Measurements from ENCODE around the gene RHOB. TPM values are rescaled to one million over a fixed set of nuclear protein-coding genes. Genes with fewer than 3 reads are reported as not detected.

Gene RHOB
- total RNA-seq, 1 donor from 2014 or later = 18.5 TPM

Other genes starting within 250 kb of the RHOB start
- gene SDC1, start 221.9 kb upstream of the RHOB start, total RNA-seq = 0.63 and 1.1 TPM in 2 replicates
- 122 and 130 TPM in 2 replicates for gene PUM2, start 96.2 kb upstream of the RHOB start, total RNA-seq
- 7.1 and 8.9 TPM in 2 replicates for gene HS1BP3, start 204.0 kb downstream of the RHOB start, total RNA-seq
- 0.26 TPM in 2 replicates for gene GDF7, start 220.1 kb downstream of the RHOB start, total RNA-seq

Measured in activated CD4-positive, alpha-beta T cell treated with anti-CD3 and anti-CD28 coated beads, Interleukin-2, amount 10 ng/mL, durations not matched to agents 24 days and 14 days (primary cell).